ENCODE data around the gene CDC42BPB.

- TF ChIP-seq EZH2 (IDR thresholded peaks at IDR 0.05; ENCODE audit: borderline replicate concordance, low read depth, low read length, severe bottlenecking) (no peak), CTCF (IDR thresholded peaks at IDR 0.05; ENCODE audit: borderline replicate concordance, extremely low read depth, low read length, poor library complexity, severe bottlenecking) (no peak)
Measured at GRCh38 chr14:103028772-103029171, 28.6 kb downstream of the CDC42BPB start.

Measured in DND-41 (cell line).